ENCODE data around the gene IFNG. TPM values are rescaled to one million over a fixed set of nuclear protein-coding genes. Genes with fewer than 3 reads are reported as not detected.

IFNG gene
- total RNA-seq, 1 donor from 2014 or later: not detected

DNA sequence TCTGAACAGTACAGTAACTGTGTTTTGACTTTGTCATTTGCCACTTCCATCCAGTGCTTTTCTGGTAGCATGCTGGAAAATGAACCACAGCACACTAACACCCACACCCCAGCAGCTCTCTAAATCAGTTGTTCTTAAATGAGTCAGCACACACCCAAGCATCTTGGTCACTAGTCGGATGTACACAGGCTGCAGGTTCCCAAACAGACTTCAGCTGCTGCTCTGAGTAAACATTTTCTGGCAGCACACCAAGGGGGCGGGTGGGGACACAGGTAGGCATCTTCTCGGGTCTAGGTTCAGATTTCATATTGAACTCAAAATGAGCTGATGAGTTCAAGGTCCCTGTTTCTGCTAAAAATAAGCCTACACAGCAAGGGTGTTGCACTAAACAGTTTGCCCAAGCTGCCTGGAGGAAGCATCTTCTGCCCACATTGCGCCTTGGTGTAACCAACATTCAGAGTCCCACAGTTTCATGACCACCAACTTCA, 39.8 kb downstream of the IFNG start:
- Mint-ChIP-seq H3K27ac (ENCODE audit: unreplicated experiment) (no peak overlapping the region), H3K36me3 (ENCODE audit: low read depth, unreplicated experiment) (no peaks in the 10 kb centered on the region), H3K4me1 (ENCODE audit: unreplicated experiment) (peaks cover 8% of the 10 kb centered on the region), H3K27me3 (ENCODE audit: unreplicated experiment) (no peaks in the 10 kb centered on the region), H3K9me3 (ENCODE audit: unreplicated experiment) (no peaks in the 10 kb centered on the region), H3K4me3 (ENCODE audit: unreplicated experiment) (no peak overlapping the region)
- DNase-seq (ENCODE audit: low spot score): no peak
- TF ChIP-seq, protein P1, sequence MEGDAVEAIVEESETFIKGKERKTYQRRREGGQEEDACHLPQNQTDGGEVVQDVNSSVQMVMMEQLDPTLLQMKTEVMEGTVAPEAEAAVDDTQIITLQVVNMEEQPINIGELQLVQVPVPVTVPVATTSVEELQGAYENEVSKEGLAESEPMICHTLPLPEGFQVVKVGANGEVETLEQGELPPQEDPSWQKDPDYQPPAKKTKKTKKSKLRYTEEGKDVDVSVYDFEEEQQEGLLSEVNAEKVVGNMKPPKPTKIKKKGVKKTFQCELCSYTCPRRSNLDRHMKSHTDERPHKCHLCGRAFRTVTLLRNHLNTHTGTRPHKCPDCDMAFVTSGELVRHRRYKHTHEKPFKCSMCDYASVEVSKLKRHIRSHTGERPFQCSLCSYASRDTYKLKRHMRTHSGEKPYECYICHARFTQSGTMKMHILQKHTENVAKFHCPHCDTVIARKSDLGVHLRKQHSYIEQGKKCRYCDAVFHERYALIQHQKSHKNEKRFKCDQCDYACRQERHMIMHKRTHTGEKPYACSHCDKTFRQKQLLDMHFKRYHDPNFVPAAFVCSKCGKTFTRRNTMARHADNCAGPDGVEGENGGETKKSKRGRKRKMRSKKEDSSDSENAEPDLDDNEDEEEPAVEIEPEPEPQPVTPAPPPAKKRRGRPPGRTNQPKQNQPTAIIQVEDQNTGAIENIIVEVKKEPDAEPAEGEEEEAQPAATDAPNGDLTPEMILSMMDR (IDR thresholded peaks at IDR 0.05; ENCODE audit: unreplicated experiment): no peak

DNA sequence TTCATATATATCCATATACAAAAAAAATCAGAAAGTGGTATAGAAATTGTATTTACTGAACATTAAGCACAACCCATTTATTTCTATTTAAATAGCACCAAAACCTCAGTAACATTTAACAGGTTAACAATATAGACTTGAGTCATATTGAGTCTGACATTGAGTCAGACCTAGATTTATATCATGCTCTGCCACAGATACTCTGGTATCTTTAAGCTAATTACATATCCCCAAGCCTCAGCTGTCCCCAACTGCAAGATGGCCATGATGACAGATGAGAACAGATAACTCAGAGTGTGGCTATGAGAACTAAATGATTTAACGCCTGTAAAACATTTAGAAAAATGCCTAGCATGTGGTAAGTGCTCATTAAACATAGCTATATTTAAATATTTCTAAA, 40.3 kb downstream of the IFNG start:
- TF ChIP-seq, protein P1 (IDR thresholded peaks at IDR 0.05; ENCODE audit: unreplicated experiment): no peak
- no peaks in the 10 kb centered on the region for H3K9me3 Mint-ChIP-seq (ENCODE audit: unreplicated experiment)
- DNase-seq (ENCODE audit: low spot score): no peak
- no peaks in the 10 kb centered on the region for H3K36me3 Mint-ChIP-seq (ENCODE audit: low read depth, unreplicated experiment)
- peaks cover 10% of the 10 kb centered on the region for H3K4me1 Mint-ChIP-seq (ENCODE audit: unreplicated experiment)
- H3K27me3 Mint-ChIP-seq (ENCODE audit: unreplicated experiment): no peaks in the 10 kb centered on the region
- H3K27ac Mint-ChIP-seq (ENCODE audit: unreplicated experiment): no peak overlapping the region
- no peak overlapping the region for H3K4me3 Mint-ChIP-seq (ENCODE audit: unreplicated experiment)

DNA sequence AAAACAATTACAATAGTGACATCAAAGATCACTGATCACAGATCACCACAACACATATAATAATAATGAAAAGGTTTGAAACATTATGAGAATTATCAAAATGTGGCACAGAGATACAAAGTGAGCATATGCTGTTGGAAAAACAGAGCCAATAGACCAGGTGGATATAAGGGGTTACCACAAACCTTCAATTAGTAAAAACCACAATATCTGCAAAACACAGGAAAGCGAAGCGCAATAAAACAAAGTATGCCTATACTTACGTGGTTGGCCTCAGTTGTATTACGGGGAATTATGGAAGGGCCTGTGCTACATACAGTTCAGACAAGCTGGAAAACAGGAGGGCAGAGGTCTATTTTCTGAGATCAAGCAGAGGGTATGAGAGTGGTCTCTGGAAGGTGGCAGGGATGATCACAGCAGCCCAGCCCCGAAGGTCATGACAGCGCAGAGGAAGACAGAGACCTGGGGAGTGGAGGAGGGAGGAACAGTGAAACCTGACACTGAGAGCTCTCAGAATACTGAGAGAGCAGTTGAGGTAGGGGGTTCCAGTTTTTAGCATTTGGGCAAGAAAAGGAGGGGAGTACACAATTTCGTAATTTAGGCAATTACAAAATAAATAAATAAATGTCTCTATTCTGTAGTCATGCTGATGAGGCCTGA, 41.3 kb downstream of the IFNG start:
- TF ChIP-seq, protein P1 (IDR thresholded peaks at IDR 0.05; ENCODE audit: unreplicated experiment): no peak
- no peak for DNase-seq (ENCODE audit: low spot score)
- Mint-ChIP-seq H3K9me3 (ENCODE audit: unreplicated experiment) (no peaks in the 10 kb centered on the region), H3K27me3 (ENCODE audit: unreplicated experiment) (no peaks in the 10 kb centered on the region), H3K4me3 (ENCODE audit: unreplicated experiment) (no peak overlapping the region), H3K27ac (ENCODE audit: unreplicated experiment) (no peak overlapping the region), H3K36me3 (ENCODE audit: low read depth, unreplicated experiment) (no peaks in the 10 kb centered on the region), H3K4me1 (ENCODE audit: unreplicated experiment) (peaks cover 10% of the 10 kb centered on the region)

DNA sequence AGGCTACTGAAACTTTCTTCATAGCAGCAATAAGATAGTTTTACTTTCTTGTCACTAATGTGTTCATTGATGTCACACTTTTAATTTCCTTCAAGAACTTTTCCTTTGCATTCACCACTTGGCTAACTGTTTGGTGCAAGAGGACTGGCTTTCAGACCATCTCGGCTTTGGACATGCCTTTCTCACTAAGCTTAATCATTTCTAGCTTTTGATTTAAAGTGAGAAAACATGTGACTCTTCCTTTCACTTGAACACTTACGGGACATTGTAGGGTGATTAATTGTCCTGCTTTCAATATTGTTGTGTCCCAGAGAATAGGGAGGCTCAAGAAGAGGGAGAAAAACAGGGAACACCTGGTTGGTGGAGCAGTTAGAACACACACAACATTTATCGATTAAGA, 41.9 kb downstream of the IFNG start:
- peaks cover 10% of the 10 kb centered on the region for H3K4me1 Mint-ChIP-seq (ENCODE audit: unreplicated experiment)
- H3K27me3 Mint-ChIP-seq (ENCODE audit: unreplicated experiment): no peaks in the 10 kb centered on the region
- H3K4me3 Mint-ChIP-seq (ENCODE audit: unreplicated experiment): no peak overlapping the region
- DNase-seq (ENCODE audit: low spot score): no peak
- no peaks in the 10 kb centered on the region for H3K9me3 Mint-ChIP-seq (ENCODE audit: unreplicated experiment)
- no peak overlapping the region for H3K27ac Mint-ChIP-seq (ENCODE audit: unreplicated experiment)
- TF ChIP-seq, protein P1 (IDR thresholded peaks at IDR 0.05; ENCODE audit: unreplicated experiment): no peak
- no peaks in the 10 kb centered on the region for H3K36me3 Mint-ChIP-seq (ENCODE audit: low read depth, unreplicated experiment)

DNA sequence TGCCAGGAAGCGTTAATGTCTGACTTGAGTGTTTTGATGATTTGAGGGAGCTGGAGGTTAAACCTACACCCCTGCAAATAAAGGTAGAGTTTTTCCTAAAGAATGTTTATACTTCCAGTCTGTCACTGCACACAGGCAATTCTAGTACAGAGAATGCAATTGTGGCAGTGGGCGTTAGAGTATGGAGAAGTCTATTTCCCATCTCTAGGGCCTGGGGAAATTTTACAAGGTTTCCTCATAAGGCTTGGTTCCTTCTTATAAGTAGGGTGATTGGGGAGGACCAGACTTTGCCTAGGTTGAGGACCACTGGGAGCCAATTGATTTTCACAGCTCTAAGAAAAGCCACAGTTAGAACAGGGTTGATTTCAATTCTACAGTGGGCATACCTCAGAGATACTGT, 44.3 kb downstream of the IFNG start:
- Mint-ChIP-seq H3K4me3 (ENCODE audit: unreplicated experiment) (no peak overlapping the region), H3K27ac (ENCODE audit: unreplicated experiment) (no peak overlapping the region), H3K9me3 (ENCODE audit: unreplicated experiment) (no peaks in the 10 kb centered on the region), H3K36me3 (ENCODE audit: low read depth, unreplicated experiment) (no peaks in the 10 kb centered on the region), H3K27me3 (ENCODE audit: unreplicated experiment) (no peaks in the 10 kb centered on the region), H3K4me1 (ENCODE audit: unreplicated experiment) (peaks cover 10% of the 10 kb centered on the region)
- TF ChIP-seq, protein P1 (IDR thresholded peaks at IDR 0.05; ENCODE audit: unreplicated experiment): no peak
- DNase-seq (ENCODE audit: low spot score): no peak
